CD4-positive, alpha-beta T cell treated with Interleukin-6 for 4 hours (primary cell): Measurements from ENCODE around the gene KCNC4.
A peak's percentile ranks its signal among the peaks of the same experiment; 100 is the strongest.

ENCODE experiments used
- DNase-seq: peaks from one replicate; pipeline ENCODE4 v3.0.0-alpha.2; 2020; ENCODE audit warnings: mixed read lengths

KCNC4 gene

DNA sequence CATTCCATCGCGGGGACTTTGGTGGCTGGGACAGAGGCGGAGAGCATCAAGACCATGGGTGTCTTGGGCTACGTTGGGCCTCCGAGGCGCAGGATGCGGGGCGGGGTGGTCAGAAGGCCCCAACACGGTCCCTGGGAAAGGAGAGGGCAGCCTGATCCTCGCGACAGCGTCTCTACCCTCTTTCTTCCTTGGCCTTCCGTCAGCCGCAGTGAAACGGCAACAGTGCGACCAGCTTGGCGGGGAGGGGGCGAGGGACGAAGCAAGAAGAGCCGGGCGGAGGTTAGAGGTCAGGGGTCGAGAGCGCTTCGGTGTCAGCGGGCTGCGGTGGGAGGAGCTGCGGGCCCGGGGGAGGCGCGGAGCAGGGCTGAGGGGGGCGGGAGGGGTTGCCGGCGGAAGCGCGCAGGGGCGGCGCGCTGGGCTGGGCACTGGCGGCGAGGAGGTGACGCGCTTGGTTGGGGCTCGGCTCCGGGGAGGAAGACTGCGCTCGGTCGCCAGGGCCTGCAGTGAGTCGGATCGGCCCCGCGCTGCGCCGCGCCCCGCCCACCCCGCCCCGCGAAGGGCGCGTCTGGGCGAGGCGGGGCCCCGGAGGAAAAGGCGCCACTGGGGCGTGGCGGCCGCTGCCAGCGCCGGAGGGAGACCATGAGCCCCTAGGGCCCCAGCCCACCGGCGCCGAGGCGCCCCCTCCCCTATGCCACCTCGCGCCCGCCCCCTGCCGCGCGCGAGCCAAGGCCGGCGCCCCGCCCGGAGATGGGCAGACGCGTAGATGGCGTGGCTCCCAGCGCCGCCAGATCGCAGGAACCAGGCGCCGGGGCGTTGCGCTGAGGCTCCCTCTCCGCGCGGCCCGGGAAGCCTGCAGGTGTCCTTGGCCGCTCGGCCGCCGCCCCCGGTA is at the start of gene KCNC4:
KCNC4 (plus strand) TSS at position 600 of the 889 bp plus-strand sequence. CDS start 1,186 bp downstream, outside the sequence.
- peak; percentile 96 for DNase-seq

DNA sequence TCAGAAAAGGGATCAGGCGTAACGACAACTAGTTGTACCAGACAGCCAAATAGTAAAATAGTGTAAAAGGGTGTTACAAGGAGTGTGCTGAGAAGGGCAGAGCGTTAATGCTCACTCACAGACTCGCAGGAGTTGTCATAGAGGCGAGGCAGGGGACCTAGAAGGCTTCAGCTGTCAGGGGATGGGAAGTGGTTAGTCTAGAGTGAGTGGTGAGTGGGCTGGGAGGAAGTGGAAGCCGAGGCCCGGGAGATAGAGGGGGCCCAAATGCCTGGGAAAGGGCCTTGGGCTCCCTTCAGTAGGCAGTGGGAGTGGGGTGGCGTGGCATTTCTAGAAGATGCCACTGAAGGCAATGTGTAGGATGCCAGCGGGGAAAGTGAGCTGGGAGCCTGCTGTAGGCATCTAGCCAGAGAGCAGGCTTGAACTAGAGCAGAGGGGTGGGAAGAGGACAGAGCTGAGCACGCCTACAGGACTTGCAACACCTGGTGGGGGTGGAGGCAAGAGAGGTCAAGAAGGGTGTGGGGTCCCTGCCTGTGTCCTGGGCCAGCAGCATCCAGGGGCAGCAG is 49.5 kb upstream of the KCNC4 start:
- DNase-seq: no peak

DNA sequence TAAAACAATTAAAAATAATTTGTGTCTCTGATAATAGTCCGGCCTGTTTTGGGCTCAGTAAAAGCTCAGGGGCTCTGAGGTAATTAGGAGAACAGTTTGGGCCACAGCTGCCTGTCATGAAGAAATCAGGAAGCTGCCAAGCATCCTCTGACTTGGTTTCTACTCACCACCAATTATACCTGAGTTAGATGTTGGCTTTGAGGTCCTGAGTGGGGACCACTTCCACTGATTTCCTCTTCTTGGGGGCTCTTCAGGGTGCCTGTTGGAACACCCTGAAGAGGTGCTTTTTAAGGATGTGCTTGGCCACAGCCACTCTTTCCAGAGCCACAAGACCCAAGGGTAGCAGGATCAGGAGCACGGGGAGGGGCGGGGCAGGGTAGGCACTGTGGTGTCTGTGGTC is 48.9 kb upstream of the KCNC4 start:
- no peak for DNase-seq

DNA sequence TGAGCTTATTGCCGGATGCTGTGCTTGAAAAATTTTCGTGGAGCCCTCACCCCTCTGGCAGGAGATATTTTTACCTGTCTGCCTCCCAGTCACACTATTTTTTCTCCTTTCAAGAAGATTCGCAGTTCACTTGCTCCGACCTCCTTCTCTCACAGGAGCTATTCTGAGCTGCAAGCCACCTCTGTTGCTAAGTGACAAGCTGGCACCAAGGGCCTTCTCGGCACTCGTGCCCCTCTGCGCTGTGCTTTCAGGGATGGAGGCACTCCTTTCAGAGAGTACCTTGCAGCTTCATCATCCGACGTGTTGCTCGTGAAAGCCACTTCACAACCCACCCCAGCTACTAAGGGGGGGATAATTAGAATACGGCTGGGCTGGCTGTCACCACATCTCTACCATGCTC is 48.3 kb upstream of the KCNC4 start:
- no peak for DNase-seq

DNA sequence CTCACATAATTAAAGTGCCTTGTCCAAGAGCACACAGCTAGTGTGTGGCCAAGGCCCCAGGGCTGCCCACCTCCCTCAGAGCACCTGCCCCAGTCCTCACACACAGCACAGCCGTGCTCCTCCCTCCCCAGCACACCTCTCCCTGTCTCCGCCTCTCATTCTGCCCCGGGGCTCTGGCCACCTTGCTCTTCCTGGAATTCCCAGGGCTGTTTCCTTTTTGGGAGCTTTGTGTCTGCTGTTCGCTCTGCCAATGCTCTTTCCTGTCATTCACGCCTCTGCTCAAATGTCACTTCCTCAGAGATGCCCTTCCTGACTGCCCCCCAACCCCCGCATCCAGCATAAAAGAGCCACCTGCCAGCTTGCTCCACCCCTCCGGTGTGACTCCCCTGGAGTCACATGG is 46.5 kb upstream of the KCNC4 start:
- no peak for DNase-seq

DNA sequence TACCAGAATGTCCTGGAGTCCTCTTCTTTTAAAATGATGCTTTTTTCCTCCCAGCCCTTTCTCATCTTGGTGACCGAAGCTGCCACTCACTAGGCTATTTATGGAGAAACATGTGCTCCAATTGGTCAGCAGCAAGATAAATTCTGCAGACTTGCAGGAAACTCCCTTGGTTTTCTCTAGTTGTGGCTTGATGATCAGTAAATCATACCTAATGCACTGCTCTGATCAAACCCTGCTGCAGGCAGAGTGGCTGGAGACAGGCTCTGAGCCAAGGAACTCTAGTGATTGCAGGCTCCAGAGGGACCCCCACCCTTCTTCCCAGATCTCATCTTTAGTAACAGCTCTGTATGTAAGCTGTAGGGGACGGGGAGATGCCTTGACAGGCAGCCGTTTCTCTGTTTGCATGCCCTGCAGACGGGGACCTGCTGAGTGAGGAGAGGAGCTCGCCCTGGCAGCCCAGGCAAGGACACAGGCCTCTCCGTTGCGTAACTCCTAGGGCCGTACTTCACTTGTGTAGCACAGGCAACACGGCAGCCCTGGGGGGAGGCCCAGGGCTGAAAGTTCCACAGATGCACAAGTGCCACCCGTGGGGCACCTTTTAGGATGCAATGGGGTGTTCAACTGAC is 45.3 kb upstream of the KCNC4 start:
- no peak for DNase-seq

DNA sequence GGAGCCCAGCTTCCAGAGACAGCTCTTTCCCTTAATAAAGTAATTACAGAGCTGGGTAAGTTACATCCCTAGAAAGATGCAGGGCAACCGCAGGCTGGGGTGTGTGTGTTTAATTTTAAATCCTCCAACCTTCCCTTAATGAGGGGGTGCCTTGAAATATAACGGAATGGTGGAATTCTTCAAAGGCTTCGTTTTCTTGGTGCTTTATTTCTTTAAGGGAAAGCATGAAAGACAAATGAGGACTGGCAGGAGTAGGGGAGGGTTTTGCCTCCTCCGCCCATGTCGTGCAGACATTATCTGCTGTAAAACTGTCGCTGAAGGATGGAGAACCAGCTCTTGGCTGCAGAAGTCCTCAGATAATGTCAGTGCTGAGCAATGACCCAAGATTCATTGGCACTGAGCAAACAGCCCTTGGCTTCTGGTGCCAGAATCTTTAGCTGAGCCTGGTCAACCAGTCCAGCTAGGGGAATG is 44.3 kb upstream of the KCNC4 start:
- DNase-seq: no peak

DNA sequence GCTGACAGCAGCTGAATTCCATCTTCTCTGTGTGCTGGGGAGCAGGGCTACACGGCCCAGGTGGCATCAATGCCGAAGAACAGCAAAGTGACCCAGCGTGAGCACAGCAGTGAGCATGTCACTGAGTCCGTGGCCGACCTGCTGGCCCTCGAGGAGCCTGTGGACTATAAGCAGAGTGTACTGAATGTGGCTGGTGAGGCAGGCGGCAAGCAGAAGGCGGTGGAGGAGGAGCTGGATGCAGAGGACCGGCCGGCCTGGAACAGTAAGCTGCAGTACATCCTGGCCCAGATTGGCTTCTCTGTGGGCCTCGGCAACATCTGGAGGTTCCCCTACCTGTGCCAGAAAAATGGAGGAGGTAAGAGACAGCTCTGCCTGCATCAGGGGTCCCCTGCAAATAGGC is 43.3 kb upstream of the KCNC4 start:
- no peak for DNase-seq

DNA sequence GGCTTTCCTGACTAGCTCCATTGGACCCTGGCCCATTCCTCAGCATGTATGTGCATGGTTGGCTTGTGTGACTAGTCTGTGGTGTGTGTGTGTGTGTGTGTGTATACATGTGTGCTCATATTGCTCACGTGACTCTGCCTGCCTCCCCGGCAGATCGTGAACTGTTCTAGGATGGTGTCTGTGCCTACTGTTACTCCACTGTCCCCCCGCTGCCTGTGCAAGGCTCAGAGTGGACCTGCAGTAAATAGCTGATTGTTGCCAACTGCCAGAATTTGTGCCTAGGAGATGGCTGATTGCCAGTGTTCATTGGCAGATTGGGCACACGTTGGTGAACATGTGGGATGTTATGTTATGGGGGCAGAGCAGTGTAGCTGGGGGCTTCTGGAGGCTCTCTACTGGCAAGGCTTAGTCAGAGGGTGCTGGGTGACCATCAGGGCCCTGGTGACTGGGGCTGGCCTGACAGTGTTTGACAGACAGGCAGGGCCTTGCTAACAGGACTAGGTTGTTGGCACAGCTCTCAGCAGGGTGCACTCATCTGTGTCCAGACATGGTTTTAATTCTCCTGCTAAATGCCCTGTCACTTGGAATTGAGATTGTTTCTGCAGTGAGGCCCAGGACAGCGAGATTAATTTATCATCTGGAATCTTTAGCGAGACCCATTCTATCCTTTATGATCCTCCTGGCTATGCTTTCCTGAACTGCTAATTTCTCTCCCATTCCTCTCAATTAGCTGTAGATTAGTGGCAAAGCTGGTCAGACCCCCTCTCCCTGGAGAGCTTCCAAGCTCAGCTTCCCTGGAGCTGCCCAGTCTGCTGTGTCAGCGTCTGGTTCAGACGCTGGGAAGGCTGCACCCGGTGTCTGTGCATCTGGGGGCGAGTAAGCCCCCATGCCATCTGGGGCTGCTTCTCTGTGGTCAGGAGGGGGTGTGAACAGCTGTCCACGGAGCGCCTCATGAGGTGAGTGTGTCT is 39.1 kb upstream of the KCNC4 start:
- no peak for DNase-seq

DNA sequence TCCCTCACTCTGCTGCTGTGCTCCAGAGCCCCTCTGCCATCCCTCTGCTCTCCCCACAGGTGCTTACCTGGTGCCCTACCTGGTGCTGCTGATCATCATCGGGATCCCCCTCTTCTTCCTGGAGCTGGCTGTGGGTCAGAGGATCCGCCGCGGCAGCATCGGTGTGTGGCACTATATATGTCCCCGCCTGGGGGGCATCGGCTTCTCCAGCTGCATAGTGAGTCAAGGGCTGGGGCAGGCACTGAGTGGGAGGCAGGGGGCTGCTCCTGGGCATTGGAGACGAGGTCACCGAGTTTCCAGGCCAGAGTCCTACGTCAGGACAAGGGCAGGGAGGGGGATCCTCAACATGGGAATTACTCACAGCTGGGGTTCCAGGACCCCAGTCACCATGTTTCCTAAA is 38.1 kb upstream of the KCNC4 start:
- no peak for DNase-seq

DNA sequence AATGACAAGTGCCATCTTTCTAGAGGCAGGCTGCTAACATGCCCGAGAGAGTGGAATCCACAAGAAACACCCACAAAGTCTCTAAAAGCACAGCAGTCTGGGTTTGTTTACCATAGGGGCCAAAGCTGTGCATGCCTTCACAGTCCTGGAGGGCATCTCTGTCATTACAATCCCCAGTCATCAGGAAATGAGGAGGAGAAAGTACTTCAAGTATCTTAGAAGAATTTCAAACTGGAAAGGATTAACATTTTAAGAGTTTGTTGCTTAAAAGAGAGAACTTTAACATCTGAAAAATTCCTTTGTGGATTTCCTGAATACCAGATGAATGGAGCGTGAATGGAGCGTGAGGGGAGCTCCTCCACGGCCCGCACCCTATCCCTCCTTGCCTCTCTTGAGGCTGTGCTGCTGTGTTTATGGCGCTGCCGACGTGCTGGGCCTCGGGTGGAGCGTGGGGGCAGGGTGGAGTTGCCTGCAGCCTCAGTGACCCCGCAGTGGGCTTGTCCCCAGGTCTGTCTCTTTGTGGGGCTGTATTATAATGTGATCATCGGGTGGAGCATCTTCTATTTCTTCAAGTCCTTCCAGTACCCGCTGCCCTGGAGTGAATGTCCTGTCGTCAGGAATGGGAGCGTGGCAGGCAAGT is 36.5 kb upstream of the KCNC4 start:
- DNase-seq: no peak

DNA sequence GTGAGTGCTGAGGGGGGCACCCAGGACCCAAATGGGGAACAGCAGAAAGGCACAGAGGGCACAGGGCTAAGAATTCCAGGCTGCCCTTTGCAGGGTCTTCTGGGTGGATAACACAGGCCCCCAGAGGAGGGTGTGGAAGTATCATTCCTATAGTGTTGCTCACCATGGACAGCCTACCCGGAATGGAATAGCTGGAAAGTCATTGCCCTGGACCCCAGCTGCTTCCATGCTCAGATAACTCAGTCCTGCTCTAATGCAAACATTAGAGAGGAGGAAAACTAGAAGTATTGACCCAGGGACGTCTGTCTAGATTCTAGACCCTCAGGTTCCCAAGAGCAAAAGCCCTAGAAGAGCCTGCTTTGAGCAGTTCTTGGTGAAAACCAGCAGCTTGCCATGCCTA is 35.2 kb upstream of the KCNC4 start:
- no peak for DNase-seq

DNA sequence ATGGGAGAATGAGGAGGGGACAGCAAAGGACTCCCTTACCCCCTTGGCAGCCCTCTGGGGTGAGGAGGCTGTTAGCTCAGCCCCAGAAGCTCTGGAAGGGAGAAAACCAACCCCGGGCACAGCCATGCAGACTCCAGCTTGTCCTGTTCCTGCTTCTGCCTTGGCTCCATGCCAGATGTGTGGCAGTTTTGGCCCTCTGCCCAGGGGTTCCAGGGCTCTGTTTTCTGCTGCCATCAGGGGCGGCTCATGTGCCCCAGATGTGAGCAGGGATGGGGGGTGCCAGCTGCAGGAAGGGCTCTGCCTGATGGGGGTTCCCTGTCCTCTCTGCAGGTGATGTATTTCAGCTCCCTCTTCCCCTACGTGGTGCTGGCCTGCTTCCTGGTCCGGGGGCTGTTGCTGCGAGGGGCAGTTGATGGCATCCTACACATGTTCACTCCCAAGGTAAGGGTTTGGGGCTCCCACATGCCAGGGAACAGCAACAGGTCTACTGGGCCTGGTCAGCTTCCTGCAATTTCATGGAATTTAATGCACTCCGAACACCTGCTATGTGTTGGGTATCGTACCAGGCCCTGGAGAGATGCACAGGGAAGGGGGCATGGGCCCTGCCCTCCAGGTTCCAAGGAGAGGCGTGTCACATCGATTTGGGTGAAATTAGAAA is 33.7 kb upstream of the KCNC4 start:
- DNase-seq: peak; percentile 8

DNA sequence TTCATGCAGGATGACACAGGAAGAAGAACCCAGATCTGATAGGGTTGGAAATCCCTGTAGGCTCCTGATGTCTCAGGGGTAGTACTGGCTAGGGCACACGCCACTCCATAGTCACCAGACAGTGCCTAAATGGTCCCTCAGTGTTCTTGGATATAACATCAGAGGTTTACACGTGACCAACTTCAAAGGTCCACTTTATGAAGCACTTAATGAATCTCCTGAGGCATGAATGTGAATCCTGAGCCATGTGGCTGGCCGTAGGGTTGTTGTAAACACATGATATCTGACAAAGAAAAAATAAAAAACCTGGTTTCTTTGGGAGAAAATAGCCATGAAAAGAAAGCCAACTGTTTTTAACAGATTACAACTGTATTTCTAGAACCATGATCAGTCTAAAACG is 32.3 kb upstream of the KCNC4 start:
- no peak for DNase-seq

DNA sequence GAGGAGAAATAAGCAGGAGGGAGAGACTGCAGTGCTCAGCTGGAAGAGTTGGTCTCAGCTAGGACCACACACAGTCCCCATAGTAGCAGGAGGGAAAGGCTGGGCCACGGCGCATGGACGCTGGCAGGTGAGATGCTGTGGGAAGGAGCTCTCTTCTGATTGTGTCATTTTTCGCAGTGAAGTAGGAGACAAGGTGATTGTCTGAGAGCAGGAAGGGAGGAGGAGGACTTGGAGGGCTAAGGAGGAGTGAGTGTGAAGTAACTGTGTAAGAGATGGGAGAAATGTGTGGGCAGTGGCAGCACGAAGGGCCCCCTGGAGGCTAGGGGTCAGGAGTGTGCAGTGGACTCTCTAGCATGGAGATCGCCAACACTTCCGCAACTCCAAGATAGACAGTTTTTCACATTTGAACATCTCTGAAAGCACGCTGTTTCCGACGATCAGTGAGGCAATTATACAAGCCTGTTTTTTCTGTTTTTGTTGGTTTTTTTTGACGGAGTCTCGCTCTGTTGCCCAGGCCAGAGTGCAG is 26.4 kb upstream of the KCNC4 start:
- DNase-seq: no peak

DNA sequence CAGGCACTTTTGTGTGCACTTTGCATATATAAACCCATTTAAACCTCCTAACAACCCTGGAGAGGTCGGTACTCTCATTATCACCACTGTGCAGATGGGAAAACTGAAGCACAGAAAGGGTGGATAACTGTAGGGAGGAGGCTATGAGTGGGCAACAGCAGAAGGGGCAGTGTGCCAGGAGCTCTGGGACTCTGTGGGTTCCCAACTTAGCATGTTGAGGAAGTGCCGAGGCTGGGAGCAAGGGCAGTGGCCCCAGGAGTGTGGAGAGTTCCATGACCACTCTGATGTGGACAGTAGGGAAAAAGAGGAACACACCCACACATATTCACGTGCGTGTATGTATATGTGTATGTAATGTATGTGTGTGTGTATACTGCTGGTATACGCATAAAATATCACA is 25.7 kb upstream of the KCNC4 start:
- no peak for DNase-seq

DNA sequence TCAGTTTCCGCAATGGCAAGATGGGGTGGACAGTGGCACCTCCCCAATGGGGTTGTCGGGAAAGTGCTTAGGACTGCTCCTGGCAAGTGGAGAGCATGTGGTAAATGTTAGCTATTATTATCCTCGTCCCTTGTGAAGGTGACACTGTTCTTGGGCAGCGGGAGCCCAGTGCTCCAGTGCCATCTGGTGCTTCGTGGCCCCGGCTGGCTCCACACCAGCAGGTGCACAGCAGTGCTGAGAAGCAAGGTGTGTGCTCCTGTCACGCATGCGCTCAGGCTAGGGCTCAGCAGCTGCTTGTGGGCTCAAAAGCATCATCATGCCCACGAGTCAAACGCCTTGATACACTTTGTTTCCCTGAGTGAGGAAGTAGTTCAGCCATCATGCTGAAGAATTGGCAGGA is 24.9 kb upstream of the KCNC4 start:
- no peak for DNase-seq

DNA sequence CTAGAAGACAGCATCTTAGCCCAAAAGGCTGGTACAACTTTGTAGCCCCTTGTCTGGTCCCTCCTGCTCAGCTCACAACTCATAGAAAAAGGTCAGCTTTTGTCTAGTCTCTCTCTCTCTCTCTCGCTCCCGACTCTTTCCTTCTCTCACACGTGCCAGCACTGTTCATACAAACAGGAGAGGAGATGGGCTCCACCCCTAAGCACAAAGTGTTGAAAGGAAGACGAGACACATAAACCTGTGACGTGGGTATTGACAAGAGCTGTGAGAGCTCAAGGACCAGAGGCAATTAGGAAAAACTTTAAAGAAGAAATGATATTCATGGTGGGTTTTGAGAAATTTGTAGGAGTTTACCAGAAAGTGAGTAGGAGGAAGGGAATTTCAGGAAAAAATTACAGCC is 23.6 kb upstream of the KCNC4 start:
- no peak for DNase-seq

DNA sequence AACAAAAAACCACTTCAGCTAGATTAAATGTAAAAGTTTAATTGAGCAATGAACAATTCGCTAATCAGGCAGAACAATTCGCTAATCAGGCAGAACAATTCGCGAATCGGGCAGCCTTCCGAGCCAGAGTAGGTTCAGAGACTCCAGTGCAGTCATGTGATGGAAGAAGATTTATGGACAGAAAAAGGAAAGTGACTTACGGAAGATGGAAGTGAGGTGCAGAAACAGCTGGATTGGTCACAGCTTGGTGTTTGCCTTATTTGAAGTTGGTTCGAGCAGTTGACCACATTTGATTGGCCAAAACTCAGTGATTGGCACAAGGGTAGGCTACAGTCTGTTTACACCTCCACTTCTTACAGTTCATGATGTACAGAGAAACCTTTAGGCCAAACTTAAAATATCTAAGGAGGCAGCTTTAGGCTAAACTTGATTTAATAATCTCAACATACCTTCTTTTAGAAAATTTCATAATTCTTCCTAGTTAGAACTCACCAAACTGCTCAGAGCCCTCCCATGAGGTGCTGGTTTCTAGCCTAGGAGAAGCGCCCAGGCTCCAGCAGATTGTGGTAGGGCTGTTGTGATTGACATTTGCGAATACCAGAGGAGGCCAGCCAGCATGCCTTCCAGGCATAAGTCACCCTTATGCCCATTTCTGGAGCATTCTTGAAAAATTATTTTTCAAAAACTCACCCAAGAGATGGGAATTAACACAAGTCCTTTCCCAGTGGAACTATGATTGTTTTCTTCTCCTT is 22.8 kb upstream of the KCNC4 start:
- no peak for DNase-seq

DNA sequence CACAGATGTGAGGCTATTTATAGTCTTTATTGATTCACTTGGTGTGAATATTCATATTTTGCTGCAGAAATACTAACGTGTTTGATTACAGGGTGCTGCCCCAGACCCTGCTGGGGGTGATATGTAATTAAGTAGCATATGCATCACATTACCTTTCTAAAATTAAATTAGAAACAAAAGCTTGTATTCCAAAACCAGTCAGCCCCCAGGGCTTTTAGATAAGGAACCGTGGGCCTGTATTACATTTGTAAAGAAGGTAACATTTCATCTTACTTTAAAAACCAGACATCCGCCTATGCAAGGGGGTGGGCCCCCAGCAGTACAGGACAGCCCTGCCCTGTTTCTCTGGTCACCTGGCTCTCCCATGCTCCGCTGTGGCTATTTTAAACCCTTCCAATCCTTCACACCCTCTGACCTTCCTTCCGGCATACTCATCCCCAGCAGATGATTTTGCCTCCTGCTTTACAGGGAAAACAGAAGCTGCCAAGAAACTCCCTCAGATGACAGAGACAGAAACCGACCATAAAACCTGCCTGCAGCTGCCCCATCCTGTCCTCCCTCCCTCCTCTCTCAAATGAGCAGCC is 22.0 kb upstream of the KCNC4 start:
- DNase-seq: no peak
